WTC11 (cell line): Measurements from ENCODE around the gene CLDN7. TPM values are rescaled to one million over a fixed set of nuclear protein-coding genes. Genes with fewer than 3 reads are reported as not detected.
A peak's percentile ranks its signal among the peaks of the same experiment; 100 is the strongest.

ENCODE experiments used
- ATAC-seq: fragments of 200-7000 bp; cut with Tn5 transposase; 2 replicates; pipeline ENCODE4 v1.10.0; 2021; ENCODE audit warnings: mild to moderate bottlenecking, moderate library complexity
- CTCF ChIA-PET: fragments of 300-600 bp; sonication (Branson Sonifier 250); formaldehyde crosslinking; loops from one replicate; lab custom pipeline; 2021; ENCODE audit warnings: antibody characterized with exemption; lab: Charles Lee
- POLR2A ChIA-PET: fragments of 350-600 bp; sonication (Branson Sonifier 250); formaldehyde crosslinking; loops from one replicate; lab custom pipeline; 2021; ENCODE audit warnings: antibody characterized with exemption; lab: Charles Lee
- DNase-seq: peaks from one replicate; pipeline ENCODE4 v3.0.0; 2021; ENCODE audit warnings: low spot score
- H3K27ac Mint-ChIP-seq: 2 replicates; pipeline ENCODE4 v1.8.0; 2021; ENCODE audit warnings: mixed read lengths
- H3K27me3 Mint-ChIP-seq: 2 replicates; pipeline ENCODE4 v1.8.0; 2021; ENCODE audit warnings: low read depth, mild to moderate bottlenecking, moderate library complexity, mixed read lengths
- H3K36me3 Mint-ChIP-seq: 2 replicates; pipeline ENCODE4 v1.8.0; 2021; ENCODE audit warnings: mixed read lengths
- H3K4me1 Mint-ChIP-seq: 2 replicates; pipeline ENCODE4 v1.8.0; 2022; ENCODE audit warnings: mixed read lengths
- H3K4me3 Mint-ChIP-seq: 2 replicates; pipeline ENCODE4 v1.8.0; 2021; ENCODE audit warnings: mild to moderate bottlenecking, moderate library complexity, mixed read lengths
- H3K9me3 Mint-ChIP-seq: 2 replicates; pipeline ENCODE4 v1.8.0; 2021; ENCODE audit warnings: mixed read lengths
- ATF1 ChIP-seq: sonication (generic); formaldehyde crosslinking; IDR thresholded peaks from 2 replicates; pipeline ENCODE4 v1.8.1; 2023; ENCODE audit warnings: mild to moderate bottlenecking, moderate library complexity, missing genetic modification reagents
- CREB1 ChIP-seq: sonication (generic); formaldehyde crosslinking; IDR thresholded peaks from 2 replicates; pipeline ENCODE4 v1.8.0; 2023; ENCODE audit warnings: mild to moderate bottlenecking, missing genetic modification reagents
- ESRRA ChIP-seq: sonication (generic); formaldehyde crosslinking; IDR thresholded peaks from 2 replicates; pipeline ENCODE4 v1.8.1; 2022; ENCODE audit warnings: mild to moderate bottlenecking, missing genetic modification reagents, borderline replicate concordance
- FOXP1 ChIP-seq: sonication (generic); formaldehyde crosslinking; IDR thresholded peaks from 2 replicates; pipeline ENCODE4 v1.8.0; 2022; ENCODE audit warnings: missing genetic modification reagents, mild to moderate bottlenecking, moderate library complexity, borderline replicate concordance
- NR1H2 ChIP-seq: sonication (generic); formaldehyde crosslinking; IDR thresholded peaks from 2 replicates; pipeline ENCODE4 v1.9.0; 2021; ENCODE audit warnings: mild to moderate bottlenecking, moderate library complexity, missing genetic modification reagents
- NR2C2 ChIP-seq: sonication (generic); formaldehyde crosslinking; IDR thresholded peaks from 2 replicates; pipeline ENCODE4 v1.8.0; 2022; ENCODE audit warnings: mild to moderate bottlenecking, missing genetic modification reagents
- SOX15 ChIP-seq: fragments of 250-450 bp; sonication (Bioruptor Pico); IDR thresholded peaks from 2 replicates; pipeline ENCODE4 v1.9.0; 2021; ENCODE audit warnings: mild to moderate bottlenecking
- ZNF512 ChIP-seq: sonication (generic); formaldehyde crosslinking; IDR thresholded peaks from 2 replicates; pipeline ENCODE4 v1.8.1; 2022; ENCODE audit warnings: missing genetic modification reagents, borderline replicate concordance
- ZNF671 ChIP-seq: fragments of 250-450 bp; sonication (Bioruptor Pico); IDR thresholded peaks from 2 replicates; pipeline ENCODE4 v1.8.0; 2021; ENCODE audit warnings: mild to moderate bottlenecking
- total RNA-seq: library from RNA; stranded (reverse); gene quantifications from 3 replicates; pipeline ENCODE4 v1.2.3, GENCODE V29; 2021
- TF ChIP-seq, protein P1 (sequence below): sonication (generic); formaldehyde crosslinking; IDR thresholded peaks from 2 replicates; pipeline ENCODE4 v1.8.0; 2022; ENCODE audit warnings: missing genetic modification reagents
- TF ChIP-seq, protein P2 (sequence below): sonication (generic); formaldehyde crosslinking; IDR thresholded peaks from 2 replicates; pipeline ENCODE4 v1.8.0; 2023; ENCODE audit warnings: missing genetic modification reagents, mild to moderate bottlenecking, borderline replicate concordance
- TF ChIP-seq, protein P3 (sequence below): sonication (generic); formaldehyde crosslinking; IDR thresholded peaks from 2 replicates; pipeline ENCODE4 v1.8.0; 2023; ENCODE audit warnings: mild to moderate bottlenecking, missing genetic modification reagents
- TF ChIP-seq, protein P4 (sequence below): sonication (generic); formaldehyde crosslinking; IDR thresholded peaks from 2 replicates; pipeline ENCODE4 v1.8.1; 2023; ENCODE audit warnings: mild to moderate bottlenecking, missing genetic modification reagents

The CLDN7 gene
- total RNA-seq, 1 experiment from 2014 or later, result 136 TPM

- TF ChIP-seq, protein P1, sequence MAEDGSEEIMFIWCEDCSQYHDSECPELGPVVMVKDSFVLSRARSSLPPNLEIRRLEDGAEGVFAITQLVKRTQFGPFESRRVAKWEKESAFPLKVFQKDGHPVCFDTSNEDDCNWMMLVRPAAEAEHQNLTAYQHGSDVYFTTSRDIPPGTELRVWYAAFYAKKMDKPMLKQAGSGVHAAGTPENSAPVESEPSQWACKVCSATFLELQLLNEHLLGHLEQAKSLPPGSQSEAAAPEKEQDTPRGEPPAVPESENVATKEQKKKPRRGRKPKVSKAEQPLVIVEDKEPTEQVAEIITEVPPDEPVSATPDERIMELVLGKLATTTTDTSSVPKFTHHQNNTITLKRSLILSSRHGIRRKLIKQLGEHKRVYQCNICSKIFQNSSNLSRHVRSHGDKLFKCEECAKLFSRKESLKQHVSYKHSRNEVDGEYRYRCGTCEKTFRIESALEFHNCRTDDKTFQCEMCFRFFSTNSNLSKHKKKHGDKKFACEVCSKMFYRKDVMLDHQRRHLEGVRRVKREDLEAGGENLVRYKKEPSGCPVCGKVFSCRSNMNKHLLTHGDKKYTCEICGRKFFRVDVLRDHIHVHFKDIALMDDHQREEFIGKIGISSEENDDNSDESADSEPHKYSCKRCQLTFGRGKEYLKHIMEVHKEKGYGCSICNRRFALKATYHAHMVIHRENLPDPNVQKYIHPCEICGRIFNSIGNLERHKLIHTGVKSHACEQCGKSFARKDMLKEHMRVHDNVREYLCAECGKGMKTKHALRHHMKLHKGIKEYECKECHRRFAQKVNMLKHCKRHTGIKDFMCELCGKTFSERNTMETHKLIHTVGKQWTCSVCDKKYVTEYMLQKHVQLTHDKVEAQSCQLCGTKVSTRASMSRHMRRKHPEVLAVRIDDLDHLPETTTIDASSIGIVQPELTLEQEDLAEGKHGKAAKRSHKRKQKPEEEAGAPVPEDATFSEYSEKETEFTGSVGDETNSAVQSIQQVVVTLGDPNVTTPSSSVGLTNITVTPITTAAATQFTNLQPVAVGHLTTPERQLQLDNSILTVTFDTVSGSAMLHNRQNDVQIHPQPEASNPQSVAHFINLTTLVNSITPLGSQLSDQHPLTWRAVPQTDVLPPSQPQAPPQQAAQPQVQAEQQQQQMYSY (CRISPR knock-in tag), result peak; percentile 76
- TF ChIP-seq, protein P2, sequence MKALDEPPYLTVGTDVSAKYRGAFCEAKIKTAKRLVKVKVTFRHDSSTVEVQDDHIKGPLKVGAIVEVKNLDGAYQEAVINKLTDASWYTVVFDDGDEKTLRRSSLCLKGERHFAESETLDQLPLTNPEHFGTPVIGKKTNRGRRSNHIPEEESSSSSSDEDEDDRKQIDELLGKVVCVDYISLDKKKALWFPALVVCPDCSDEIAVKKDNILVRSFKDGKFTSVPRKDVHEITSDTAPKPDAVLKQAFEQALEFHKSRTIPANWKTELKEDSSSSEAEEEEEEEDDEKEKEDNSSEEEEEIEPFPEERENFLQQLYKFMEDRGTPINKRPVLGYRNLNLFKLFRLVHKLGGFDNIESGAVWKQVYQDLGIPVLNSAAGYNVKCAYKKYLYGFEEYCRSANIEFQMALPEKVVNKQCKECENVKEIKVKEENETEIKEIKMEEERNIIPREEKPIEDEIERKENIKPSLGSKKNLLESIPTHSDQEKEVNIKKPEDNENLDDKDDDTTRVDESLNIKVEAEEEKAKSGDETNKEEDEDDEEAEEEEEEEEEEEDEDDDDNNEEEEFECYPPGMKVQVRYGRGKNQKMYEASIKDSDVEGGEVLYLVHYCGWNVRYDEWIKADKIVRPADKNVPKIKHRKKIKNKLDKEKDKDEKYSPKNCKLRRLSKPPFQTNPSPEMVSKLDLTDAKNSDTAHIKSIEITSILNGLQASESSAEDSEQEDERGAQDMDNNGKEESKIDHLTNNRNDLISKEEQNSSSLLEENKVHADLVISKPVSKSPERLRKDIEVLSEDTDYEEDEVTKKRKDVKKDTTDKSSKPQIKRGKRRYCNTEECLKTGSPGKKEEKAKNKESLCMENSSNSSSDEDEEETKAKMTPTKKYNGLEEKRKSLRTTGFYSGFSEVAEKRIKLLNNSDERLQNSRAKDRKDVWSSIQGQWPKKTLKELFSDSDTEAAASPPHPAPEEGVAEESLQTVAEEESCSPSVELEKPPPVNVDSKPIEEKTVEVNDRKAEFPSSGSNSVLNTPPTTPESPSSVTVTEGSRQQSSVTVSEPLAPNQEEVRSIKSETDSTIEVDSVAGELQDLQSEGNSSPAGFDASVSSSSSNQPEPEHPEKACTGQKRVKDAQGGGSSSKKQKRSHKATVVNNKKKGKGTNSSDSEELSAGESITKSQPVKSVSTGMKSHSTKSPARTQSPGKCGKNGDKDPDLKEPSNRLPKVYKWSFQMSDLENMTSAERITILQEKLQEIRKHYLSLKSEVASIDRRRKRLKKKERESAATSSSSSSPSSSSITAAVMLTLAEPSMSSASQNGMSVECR (CRISPR knock-in tag), result peak; percentile 41; the same call in 1 of the 2 replicates
- TF ChIP-seq FOXP1 (CRISPR knock-in tag) (peak; percentile 48; the same call in 1 of the 2 replicates), ZNF512 (CRISPR knock-in tag) (no peak)
Observed at GRCh38 chr17:7219812-7220592, 42.3 kb downstream of the CLDN7 start, which contains the start of the genes ACADVL and DLG4 (continued).

GRCh38 chr17:7219229-7219811, 43.0 kb downstream of the CLDN7 start:
- Mint-ChIP-seq H3K27me3 (peaks cover 4% of the 10 kb centered on the region; the same call in 1 of the 2 replicates), H3K4me3 (peak overlapping the region; percentile 89), H3K36me3 (peaks cover 11% of the 10 kb centered on the region), H3K4me1 (peaks cover 49% of the 10 kb centered on the region), H3K27ac (peak overlapping the region; percentile 67; the same call in 1 of the 2 replicates), H3K9me3 (no peaks in the 10 kb centered on the region)
- DNase-seq (no peak), ATAC-seq (no peak)
- TF ChIP-seq, protein P3, sequence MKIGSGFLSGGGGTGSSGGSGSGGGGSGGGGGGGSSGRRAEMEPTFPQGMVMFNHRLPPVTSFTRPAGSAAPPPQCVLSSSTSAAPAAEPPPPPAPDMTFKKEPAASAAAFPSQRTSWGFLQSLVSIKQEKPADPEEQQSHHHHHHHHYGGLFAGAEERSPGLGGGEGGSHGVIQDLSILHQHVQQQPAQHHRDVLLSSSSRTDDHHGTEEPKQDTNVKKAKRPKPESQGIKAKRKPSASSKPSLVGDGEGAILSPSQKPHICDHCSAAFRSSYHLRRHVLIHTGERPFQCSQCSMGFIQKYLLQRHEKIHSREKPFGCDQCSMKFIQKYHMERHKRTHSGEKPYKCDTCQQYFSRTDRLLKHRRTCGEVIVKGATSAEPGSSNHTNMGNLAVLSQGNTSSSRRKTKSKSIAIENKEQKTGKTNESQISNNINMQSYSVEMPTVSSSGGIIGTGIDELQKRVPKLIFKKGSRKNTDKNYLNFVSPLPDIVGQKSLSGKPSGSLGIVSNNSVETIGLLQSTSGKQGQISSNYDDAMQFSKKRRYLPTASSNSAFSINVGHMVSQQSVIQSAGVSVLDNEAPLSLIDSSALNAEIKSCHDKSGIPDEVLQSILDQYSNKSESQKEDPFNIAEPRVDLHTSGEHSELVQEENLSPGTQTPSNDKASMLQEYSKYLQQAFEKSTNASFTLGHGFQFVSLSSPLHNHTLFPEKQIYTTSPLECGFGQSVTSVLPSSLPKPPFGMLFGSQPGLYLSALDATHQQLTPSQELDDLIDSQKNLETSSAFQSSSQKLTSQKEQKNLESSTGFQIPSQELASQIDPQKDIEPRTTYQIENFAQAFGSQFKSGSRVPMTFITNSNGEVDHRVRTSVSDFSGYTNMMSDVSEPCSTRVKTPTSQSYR (CRISPR knock-in tag), result no peak
- TF ChIP-seq, protein P4, sequence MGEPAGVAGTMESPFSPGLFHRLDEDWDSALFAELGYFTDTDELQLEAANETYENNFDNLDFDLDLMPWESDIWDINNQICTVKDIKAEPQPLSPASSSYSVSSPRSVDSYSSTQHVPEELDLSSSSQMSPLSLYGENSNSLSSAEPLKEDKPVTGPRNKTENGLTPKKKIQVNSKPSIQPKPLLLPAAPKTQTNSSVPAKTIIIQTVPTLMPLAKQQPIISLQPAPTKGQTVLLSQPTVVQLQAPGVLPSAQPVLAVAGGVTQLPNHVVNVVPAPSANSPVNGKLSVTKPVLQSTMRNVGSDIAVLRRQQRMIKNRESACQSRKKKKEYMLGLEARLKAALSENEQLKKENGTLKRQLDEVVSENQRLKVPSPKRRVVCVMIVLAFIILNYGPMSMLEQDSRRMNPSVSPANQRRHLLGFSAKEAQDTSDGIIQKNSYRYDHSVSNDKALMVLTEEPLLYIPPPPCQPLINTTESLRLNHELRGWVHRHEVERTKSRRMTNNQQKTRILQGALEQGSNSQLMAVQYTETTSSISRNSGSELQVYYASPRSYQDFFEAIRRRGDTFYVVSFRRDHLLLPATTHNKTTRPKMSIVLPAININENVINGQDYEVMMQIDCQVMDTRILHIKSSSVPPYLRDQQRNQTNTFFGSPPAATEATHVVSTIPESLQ (CRISPR knock-in tag), result no peak
- TF ChIP-seq ESRRA (CRISPR knock-in tag), result no peak
- TF ChIP-seq NR2C2, result no peak
- TF ChIP-seq, protein P1 (CRISPR knock-in tag), result no peak
- TF ChIP-seq NR1H2, result no peak
- no peak for TF ChIP-seq CREB1 (CRISPR knock-in tag)
- no peak for TF ChIP-seq ATF1 (CRISPR knock-in tag)
- no peak for TF ChIP-seq ZNF671 (CRISPR knock-in tag)
- no peak for TF ChIP-seq SOX15 (CRISPR knock-in tag)
- ChIA-PET CTCF (interaction anchor here (0.7 to 4.8 kb wide), 11 partner anchors 11 to 341 kb away, joined by 3 to 36 read pairs (median 16); partner anchors contain the start of genes DVL2, GABARAP, PHF23 and SLC2A4), POLR2A (interaction anchor here (0.6 to 2.1 kb wide), 12 partner anchors 9 to 184 kb away, joined by 3 to 9 read pairs (median 4); partner anchors contain the start of genes DVL2, GABARAP and SLC16A13)
